Measurements from ENCODE around the gene FAM185A.
"Not testable (repeated sequence)": the region's sequence is repeated elsewhere in the genome, so short reads cannot be mapped to it uniquely, and the experiment has no call there.

Gene FAM185A

DNA sequence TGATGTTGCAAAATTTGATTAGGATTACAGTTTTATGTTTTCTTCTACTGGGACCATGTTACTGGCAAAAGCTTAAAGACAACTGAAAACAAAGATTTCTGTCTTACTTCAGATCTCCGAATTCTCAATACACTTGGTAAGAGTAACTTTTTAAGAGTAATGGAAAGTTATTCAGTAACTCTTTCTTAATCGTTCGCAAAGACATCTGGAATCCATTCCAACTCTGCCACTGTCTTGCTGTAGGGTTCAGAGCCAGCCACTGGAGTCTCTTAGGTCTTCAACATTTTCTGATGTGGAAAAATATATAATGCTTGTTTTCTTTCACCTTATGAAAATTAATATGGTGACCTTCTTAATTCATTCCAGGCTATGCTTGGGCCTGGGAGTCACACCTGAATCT lies 29.9 kb downstream of the FAM185A start:
- peak; percentile 47 for DNase-seq (ENCODE audit: low read depth)

DNA sequence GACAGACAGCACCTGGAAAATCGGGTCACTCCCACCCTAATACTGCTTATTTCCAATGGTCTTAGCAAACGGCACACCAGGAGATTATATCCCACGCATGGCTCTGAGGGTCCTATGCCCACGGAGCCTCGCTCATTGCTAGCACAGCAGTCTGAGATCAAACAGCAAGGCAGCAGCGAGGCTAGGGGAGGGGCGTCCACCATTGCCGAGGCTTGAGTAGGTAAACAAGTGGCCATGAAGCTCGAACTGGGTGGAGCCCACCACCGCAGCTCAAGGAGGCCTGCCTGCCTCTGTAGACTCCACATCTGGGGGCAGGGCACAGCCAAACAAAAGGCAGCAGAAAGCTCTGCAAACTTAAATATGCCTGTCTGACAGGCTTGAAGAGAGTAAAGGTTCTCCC lies 32.1 kb downstream of the FAM185A start:
- not testable (repeated sequence) for DNase-seq (ENCODE audit: low read depth)

DNA sequence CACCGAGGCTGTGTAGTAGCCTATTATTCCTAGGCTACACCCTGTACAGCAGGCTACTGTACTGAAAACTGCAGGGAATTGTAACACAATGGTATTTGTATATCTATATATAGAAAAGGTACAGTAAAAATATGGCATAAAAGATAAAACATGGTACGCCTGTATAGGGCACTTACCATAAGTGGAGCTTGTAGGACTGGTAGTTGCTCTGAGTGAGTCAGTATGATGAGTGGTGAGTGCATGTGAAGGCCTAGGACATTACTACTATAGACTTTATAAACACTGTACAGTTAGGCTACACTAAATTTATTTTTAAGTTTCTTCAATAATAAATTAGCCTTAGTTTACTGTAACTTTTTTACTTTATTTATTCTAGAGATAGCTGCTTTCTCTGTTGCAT lies 40.0 kb downstream of the FAM185A start:
- not testable (repeated sequence) for DNase-seq (ENCODE audit: low read depth)

DNA sequence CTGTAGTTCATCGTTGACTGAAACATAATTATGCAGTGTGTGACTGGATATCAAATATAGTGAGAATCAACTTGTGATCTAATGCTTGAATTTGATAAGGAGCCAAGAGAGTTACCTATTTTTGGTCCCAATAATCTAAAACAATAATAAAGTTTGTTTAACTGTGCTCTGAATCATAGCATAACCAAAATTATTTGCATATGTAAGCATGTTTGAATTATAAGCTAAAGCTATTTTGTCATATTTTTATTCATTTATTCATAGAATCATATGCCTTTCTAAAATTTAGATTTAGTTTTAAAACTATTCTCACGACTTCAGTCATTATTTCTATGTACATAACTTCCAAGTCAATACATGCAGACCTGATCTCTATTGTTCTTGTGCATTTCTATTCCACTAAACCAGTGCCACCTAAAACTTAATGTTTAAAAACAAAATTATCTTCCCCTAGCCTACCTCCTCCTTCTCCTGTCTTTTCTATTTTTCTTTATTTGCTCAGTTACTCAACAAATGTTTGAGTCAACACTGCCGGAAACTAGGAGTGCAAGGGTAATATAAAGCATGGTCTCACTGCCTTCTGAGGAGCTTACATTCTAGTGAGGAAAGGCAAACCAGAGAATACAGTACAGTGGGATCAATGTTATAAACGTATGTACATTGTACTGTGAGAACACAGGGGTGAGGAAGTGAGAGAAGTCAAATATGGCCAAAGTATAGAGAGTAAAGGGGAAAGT lies 41.7 kb downstream of the FAM185A start:
- DNase-seq (ENCODE audit: low read depth) = not testable (repeated sequence)

DNA sequence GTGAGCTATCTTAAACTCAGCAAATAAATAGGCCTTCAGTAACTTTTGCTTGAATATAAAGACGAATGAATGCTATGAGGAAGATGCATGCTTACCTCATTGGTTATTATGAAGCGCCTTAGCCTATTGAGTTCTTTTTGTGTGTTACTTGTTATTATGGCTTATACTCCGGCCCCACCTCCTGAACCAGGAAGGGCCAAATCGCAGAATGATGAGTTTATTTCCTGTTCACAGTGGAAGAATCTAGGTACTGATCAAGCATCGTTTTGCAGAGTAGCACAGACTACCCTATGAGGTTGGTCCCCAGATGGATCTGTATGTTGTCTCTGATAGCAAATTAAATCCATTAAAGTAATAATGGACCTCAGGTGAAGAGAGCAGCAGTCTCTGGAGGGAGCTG lies 42.6 kb downstream of the FAM185A start:
- DNase-seq (ENCODE audit: low read depth) = not testable (repeated sequence)

DNA sequence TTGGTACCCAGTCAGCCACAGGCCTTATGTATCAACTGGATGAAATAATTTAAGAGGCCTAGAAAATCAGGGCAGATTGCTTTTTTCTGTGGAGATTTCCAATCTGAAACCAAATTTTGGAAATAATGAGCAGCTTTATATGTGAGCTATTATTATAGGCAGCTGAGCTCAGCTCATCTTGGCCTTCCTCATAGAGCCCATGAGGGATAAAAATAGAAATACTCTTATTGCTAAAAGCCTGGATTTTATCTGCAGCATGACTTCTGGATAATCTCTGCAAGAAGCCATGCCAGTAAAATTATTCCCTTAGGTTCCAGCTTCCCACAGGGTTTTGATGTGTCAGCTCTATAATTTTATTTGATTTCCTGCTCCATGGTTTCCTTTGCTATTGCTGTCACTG lies 43.0 kb downstream of the FAM185A start:
- not testable (repeated sequence) for DNase-seq (ENCODE audit: low read depth)

DNA sequence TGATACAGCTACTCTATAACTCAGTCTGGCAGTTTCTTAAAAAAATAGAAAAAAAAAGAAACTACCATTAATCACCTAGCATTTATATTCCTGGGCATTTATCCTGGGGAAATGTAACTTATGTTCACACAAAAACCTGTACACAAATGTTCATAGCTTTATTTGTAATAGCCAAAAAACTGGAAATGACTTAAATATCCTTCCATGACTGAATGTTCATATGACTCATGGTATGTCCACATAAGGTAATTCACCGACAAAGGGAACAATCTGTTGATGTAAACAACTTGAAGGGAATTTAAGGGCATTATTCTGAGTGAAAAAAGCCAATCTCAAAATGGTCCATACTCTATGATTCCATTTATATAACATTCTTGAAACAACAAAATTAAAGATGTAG lies 45.8 kb downstream of the FAM185A start:
- DNase-seq (ENCODE audit: low read depth) = peak; percentile 11

DNA sequence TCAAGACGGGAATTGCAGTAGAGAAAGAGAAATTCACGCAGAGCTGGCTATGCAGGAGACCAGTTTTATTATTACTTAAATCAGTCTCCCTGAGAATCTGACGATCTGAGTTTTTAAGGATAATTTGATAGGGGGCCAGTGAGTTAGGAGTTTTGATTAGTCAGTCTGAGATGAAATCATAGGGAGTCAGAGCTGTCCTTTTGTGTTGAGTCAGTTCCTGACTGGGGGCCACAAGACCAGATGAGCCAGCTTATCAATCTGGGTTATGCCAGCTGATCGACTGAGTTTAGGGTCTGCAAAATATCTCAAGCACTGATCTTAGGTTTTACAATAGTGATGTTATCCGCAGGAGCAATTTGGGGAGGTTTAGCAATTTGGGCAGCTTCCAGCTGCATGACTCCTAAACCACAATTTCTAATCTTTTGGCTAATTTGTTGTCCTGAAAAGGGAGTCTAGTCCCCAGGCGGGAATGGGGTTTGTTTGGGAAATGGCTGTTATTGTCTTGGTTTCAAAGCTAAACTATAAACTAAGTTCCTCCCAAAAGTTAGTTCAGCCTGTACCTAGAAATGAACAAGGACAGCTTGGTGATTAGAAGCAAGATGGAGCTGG lies 47.3 kb downstream of the FAM185A start:
- DNase-seq (ENCODE audit: low read depth) = not testable (repeated sequence)

DNA sequence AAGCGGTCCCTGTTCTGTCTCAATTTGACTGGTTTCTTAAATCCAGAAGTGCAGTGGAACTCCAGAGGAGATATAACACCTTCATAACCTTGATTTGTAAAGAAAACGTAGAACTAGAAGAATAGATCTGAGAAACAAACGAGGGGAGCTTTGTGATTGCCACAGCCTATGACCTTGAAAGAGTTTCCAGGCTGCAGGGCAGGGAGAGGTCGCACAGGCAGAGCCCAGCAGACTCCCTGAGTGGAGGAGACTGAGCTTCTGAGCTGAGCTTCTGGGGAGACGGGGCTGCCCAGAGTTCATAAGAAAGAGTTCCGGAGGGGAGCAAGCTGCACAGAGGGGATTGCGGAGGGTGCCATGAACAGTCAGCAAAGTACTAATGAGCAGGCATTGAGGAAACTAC lies 57.8 kb downstream of the FAM185A start:
- DNase-seq (ENCODE audit: low read depth) = no peak

DNA sequence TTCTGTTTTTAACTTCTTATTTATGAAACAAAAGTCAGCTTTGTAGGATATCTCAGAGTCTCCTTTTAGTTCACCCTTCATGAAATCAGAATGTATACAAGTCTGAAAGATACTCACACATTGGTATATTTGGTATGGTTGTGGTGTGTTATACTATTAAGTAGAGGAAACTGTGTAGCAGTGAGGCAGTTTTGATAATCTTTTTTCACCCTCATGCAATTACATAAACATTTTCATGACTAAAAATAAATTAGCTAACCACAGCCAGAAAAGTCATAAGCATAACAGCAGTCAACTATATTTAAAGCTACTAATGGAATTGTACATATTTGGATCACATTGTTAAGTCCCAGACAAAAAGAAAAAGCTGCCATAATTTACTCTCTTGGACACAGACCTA lies 62.1 kb downstream of the FAM185A start:
- no peak for DNase-seq (ENCODE audit: low read depth)

DNA sequence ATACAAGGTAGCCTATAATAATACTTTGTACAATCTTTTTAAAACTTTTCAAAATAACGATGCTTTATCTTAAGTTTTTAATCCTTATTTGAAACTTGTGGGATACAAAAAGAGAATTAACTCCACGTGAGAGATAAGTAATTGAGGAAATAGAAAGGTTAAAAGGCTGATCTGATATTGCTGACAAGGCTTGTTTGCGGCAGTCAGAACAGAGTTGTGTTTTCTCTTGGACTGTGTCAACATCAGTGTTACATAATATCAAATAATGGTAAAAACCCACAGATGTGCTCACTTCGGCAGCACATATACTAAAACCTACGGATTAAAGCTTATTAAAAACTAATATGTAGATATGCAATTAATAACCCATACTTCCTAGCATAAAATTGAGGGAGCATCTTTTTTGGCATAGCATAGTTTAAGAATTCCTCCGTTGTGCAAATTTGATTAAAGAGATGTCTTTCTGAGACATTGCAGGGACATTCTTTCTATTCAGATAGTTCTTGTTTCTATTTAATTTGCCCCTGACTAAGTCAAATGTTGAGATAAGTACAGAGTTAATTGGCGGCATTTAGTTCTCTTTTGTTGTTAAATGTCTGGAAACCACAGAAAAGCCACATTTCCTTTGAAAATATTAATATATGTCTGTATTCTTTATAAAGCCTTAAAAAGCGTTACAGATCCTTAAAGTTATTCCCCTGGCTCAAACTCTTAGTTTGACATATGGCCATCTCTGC lies 63.3 kb downstream of the FAM185A start:
- DNase-seq (ENCODE audit: low read depth) = no peak

DNA sequence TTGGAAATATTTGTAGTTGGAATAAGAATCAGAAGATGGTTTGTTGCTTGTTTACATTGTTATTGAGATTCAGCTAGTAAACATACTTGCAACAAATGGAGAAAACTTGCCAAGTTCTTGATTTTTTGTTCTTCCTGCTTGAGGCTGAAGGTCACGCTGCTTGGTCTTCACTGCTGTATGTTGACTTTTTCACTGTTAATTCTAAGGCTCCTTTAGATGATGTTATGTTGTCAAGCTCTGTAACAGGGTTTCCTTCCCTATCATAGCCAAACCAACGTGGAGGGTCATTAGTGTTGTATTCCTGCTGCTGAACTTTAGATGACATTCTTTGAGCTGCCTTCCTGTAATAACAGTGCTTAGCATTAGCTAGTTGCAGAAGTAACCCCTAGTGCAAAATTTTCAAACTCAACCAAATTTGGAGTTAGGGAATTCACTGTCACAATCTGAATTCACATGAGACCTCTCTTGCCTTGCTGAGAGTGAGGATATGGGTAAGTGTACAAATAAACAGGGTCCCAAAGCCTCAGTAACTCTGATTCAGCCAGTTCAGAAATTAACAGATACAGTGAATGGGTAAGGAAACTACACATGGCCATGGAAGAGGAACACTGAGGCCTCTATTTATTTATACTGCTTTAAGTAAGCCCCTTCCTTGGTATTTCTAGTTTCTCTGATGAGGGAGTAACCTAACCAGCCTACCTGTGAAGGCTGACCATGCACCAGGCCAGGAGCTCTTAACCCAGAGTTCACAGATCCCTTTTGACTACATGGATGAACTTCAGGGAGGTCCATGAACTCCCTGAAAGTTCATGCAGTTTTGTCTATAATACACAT lies 64.6 kb downstream of the FAM185A start:
- no peak for DNase-seq (ENCODE audit: low read depth)

DNA sequence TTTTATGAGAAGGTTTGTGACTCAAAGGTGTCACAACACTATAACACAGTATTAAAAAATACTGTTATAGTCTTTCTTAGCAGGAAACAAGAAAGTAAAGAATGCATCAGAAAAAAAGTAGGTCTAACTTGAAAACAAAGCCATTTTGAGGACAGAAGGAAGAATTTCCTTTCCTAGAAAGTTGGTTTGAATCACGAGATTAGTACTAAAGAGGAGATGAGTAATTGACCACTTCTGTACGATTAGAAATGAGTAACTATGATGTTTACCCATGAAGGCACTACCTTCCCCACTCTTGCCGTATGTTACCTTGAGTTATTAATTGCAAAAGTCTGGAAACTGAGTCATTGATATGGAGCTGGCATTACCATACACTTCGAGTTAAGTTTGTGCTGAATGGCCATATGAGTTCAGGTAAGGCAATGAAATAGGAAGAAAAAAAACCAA lies 65.2 kb downstream of the FAM185A start:
- DNase-seq (ENCODE audit: low read depth) = no peak

DNA sequence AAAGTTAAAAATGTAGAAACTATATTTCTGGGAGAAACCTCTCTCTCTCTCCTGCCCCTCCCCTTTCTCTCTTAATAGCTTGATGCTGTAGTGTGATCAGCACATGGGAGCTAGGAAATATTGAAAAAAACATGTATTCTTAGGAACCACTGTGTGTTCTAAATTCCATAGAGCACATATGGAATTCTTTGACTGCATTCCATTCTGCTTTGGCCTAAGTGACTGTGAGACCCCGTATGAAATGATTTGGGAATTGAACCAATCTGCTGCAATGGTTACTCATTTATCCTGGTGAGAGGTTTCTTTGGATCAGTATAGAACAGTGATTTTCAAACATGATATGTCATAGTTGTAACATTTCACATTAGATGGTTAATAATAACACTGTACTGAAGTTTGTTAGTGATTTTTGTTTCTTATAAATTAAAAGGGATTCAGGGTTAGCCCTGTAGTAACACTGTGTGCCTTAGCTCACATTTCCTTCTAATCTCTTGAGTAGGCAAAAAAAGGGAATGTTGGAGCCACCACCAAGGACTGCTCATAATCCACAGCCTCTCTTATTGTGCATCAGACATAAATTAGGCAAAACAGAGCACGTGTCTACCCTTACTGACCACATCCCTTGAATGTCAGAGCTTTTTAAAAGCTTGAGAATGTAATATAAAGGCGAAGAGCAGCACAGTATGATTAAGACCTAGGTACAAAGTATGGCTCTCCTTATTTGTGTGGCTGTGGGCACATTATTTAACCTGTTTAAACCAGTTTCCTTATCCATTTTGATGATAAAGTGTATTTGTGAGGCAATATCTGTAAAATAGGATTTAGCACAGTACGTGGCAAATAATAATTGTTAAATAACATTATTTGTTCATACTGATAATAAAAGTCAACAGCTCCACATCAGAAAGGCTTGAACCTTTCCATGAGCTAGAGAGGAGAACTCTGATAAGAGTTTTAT lies 69.1 kb downstream of the FAM185A start:
- DNase-seq (ENCODE audit: low read depth) = no peak

DNA sequence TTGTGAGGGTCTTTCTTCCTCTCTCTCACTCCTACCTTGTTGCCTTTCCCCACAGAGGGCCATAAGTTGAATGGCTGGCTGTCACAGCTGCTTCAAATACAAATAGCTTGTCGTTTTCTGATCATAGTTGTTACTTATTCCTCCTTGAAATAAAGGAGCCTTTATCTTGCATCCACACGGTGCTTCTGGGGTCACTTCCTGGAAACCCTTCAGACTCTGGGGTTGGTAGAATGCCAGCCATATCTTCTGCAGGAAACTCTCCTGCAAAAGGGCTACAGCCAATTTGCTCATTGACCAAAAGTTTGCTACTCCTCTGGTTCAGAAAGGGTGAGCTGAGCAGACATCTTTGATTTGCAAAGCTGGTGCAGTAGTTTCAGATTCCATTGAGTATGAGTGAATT lies 70.4 kb downstream of the FAM185A start:
- DNase-seq (ENCODE audit: low read depth) = no peak

DNA sequence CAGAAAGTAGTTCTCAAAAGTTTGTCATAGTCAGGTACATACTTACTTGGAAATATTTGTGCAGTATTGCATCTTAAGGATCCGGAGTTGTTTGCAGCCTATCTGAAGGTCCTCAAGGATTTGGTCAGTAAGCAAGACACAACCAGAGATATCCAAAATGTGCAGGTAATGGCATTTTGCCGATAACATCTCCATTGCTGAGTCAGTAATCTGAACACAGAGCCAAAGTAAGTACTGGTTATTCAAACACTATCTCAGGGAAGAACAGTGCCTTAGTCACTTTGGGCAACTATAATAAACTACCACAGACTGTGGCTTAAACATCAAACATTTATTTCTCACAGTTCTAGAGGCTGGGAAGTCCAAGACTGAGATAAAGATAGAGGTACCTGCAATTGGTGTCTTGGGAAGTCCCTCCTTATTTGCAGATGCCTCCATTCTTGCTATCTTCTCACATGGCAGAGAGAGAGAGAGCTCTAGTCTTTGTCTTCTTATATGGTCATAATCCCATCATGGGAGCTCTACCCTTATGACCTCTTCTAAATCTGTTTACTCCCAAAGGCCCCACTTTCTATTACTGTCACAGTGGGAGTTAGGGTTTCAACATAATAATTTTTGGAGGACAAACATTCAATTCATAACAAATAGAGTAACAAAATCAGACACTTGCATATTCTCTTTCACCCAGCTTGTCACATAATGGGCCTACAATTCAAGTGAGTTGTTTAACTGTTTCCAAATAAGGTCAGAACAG lies 73.4 kb downstream of the FAM185A start:
- no peak for DNase-seq (ENCODE audit: low read depth)

DNA sequence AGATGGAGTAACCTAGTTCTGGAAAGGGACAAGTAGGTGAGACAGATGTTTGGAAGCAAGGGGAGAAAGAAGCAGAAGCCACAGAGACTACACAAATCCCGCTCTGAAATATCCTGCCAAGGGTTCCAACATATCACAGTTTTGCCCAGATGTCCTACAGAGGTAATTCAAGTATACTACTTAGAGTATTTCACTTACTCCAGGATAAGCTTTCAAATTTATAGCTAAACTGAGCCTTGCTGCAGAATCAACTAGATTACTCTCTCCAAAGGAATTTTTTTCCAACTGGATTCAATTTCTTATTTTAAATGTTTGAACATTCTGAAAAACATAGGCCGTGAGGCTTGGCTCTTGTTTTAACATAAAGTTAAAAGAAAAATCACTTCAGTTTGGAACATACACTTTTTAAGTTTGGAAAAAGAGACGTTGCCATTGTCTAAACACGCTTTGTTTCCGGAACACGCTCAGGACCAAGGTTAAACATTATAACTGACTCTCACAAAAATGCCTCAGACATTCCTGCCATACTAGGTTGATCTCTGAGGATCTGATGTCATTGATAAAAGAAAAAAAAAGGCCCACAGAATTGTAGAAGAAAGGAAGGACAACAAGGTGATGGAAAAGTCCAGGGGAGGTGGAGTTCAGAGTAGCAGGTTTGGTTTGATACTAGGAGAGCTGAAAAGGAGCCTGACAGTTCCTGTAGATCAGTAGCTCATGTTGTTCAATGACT lies 74.8 kb downstream of the FAM185A start:
- DNase-seq (ENCODE audit: low read depth) = no peak

DNA sequence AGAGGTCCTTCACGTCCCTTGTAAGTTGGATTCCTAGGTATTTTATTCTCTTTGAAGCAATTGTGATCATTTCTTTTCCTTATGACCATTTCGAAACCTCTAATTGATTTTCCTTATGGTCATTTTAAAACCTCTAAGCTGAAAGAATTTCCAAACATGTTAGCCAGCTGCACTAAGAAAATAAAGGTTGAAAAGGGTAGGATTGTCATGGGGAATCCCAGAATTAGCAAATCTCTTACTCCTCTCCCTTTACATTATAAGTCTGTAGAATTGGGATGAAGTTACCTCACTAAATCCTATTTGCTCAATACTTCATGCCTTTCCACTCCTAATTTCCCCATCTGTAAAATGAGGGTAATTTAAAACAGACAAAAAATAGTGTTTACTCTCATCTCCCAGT lies 79.5 kb downstream of the FAM185A start:
- peak; percentile 65 for DNase-seq (ENCODE audit: low read depth)

DNA sequence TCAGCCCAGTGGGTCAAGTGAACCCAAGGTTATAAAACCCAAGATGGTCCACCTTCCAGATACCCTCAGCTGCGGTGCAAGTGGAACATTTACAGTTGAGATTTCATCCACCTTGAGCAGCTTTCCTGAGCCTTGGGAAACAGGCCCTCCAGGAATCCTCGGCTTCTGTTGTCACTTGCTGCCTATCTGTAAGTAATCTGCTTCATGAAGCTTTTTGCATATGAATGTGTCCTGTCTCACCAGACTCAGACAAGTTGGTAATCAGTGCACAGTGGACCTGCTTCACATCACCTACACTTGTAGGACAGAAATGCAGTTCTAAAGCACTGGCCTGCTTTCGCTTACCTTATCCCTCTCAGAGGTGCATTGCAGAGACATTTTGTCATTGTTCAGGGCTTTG lies 80.3 kb downstream of the FAM185A start:
- DNase-seq (ENCODE audit: low read depth) = no peak

DNA sequence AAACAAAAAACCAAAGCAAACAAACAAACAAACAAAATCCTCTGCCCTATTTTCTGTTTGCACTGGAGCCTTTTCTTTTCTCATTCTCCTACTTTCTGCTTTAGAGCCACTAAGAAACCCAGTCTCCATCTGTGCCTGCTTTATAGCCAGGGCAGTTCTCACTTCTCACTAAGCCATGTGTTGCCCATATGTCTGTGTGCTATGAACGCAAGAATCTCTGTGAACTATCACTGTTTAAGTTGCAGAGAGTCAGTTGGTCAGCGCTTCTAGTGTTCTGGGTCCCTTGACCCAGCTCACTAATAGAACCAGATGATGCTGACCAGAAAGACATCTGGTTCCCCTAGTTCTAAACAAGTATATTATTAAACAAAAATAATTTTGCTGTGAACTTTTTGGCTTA lies 81.4 kb downstream of the FAM185A start:
- DNase-seq (ENCODE audit: low read depth) = peak; percentile 87

Measured in fibroblast of gingiva (primary cell).